GM21619 (cell line): ENCODE measurements around the gene NADK.
A peak's percentile ranks its signal among the peaks of the same experiment; 100 is the strongest.
"Not testable (repeated sequence)": the region's sequence is repeated elsewhere in the genome, so short reads cannot be mapped to it uniquely, and the experiment has no call there.

Experiments used
- ATAC-seq: cut with Tn5 transposase; IDR thresholded peaks from one replicate; pipeline ENCODE4 v1.9.1; 2021; ENCODE audit not compliant: unreplicated experiment

Gene NADK

GRCh38 chr1:1749941-1750340 lies 28.3 kb downstream of the NADK start:
- ATAC-seq: not testable (repeated sequence)

DNA sequence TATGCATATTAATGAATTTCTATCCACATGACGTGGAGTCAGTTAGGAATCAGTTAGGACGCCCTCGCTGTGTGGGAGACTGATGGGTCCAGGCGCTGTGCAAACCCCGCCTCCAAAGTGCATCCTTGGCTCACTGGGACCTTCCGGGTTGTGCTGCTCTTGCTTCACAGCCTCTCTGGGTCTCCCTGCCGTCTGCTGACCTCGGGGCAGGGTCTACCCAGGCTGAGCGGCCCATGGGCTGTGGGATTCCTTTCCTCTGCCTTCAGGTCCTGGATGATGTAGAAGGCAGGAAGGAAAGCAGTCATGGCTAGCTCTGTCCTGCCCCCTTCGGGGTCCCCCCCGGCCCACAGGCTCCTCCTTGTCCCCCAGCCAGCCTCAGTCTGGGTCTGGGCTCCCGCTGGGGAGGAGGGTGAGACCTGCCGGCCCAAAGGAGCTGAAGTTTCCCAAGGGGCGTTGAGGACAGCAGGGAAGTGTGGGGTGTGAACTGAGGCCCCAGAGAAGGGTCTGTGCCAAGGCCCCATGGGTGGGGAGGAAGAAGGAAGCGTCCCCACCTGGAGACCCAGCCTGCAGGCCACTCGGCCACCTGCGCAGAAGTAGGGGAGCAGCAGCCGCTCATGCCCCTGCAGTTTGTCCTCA lies 29.5 kb downstream of the NADK start:
- ATAC-seq: no peak

DNA sequence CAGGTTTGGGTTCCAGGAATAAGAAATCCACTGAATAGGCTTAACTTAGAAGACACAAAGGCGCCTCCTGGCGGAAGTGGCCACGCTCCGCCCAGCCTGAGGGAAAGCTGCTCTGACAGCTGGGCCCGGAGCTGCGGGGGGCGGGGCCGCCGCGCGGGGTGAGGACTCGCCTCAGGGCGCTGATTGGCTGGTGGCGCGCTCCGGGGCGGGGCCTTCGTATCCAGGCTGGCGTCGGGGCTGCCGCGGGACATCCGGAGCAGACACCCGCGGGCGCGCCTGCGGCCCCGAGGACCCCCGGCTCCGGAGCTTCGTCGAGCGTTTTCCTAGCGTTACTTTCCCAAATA lies 31.7 kb downstream of the NADK start:
- peak; percentile 78 for ATAC-seq

DNA sequence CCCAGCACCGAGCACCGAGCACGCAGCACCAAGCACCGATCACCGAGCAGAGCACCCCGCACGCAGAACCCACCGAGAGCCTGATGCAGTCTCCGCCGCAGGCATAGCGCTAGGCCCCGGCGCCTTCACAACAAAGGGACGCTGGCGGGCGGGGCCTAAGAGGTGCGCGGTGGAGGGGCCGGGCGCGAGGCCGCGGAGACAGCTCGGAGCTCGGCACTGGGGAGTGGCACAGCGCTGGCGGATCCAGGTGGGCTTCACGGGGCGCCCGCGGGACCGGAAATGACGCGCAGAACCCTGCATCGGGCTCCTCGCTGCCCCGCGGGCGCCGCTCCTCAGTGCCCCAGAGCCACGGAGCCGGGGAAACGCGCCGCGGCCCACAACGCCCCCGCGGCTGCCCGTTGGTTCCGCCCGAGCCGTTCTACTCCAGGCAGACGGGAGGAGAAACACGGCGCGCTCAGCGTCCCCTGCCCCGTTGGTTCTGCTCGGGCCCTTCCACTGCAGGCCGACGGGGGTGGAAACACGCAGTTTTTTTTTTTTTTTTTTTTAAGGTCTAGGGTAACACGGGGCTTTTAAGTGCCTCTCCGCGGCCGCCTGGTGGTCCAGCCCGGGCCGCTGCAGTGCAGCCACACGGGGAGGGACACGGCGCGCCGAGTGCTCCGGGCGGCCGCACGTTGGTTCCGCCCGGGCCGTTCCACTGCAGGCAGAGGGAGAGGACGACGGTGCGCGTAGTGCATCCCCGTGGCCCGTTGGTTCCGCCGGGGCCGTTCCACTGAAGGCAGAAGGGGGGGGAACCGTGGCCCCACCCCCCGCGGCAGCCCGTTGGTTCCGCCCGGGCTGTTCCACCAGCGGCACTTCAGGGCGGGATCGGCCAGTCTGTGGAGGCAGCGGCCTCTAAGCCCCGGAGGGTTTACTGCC lies 32.4 kb downstream of the NADK start:
- peak; percentile 61 for ATAC-seq

- not testable (repeated sequence) for ATAC-seq
Observed at GRCh38 chr1:1742529-1742928, 35.7 kb downstream of the NADK start.

GRCh38 chr1:1741013-1741412 lies 37.3 kb downstream of the NADK start:
- not testable (repeated sequence) for ATAC-seq

- not testable (repeated sequence) for ATAC-seq
Observed at GRCh38 chr1:1738799-1739337, 39.4 kb downstream of the NADK start.

GRCh38 chr1:1737675-1738590 lies 40.3 kb downstream of the NADK start:
- ATAC-seq: not testable (repeated sequence)

DNA sequence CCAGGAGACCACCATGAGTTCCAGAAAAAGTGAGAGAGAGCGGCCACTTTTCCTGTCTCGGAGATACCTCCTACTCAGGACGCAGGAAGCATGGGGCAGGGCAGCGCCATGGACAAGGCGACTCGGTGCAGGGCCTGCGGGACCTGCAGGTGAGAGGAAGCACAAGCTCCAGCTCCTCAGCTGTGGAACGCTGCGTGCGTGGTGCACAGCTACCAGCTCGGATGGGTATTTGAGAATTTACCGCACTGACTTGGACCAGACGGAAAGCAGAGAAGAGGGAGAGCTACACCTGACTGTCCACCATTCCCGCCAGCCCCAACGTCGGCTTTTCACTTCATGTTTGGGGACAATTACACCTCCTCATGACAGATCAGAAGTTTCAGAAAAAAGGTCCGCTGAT lies 45.9 kb downstream of the NADK start:
- no peak for ATAC-seq

- ATAC-seq: no peak
Observed at GRCh38 chr1:1730870-1731269, 47.4 kb downstream of the NADK start.

DNA sequence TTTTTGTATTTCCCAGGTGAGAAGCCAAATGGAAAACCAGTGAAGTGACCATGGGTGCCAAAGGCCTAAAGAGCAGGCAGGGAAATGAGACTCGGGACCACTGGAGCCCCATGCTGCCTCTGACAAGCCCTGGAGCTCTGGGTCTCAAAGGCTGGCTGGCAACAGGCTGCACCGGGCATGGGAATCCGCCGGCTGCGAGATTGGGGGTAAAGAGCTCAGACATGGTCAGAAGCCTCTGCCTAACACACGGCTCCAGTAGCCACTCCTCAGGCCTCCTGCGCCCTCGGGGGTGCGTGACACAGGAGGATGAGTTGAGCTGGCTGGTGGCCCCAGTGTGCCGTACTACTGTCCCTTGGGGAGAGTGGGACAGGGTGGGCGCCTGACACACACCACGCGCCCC lies 48.0 kb downstream of the NADK start:
- not testable (repeated sequence) for ATAC-seq

GRCh38 chr1:1729116-1729816 lies 49.0 kb downstream of the NADK start:
- not testable (repeated sequence) for ATAC-seq

DNA sequence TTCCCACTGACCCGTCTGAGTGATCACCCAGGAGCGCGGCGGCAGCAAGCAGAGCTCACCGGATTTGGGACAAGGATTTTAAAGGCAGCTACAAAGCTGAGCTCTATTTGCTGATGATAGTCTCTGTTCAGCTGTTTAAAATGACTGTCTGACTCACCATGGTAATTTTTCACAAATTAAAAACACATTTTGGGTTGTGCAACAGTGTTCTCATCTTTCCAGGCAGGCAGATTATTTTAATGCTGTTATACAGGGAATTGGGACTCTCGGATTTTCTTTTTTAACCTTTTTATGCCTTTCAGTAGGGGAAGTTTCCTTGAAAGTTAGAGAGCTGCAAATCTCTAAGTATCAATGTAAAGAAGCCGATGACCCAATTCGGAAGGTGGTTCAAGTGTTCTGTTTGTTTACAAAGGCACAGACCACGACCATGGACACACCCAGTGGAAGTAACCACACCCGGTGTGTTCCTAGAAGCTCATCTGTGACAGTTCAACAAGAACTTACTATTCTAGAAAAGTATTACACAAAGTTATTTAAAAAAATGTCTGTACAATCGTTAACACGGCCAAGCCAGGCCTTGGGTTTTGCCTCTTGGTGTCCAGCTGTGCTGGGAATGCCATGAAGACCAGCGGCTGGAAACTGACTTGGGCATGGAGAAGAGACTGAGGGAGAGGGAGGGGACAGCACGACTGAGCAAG lies 49.8 kb downstream of the NADK start:
- not testable (repeated sequence) for ATAC-seq

- not testable (repeated sequence) for ATAC-seq
Observed at GRCh38 chr1:1727131-1727651, 51.1 kb downstream of the NADK start.

DNA sequence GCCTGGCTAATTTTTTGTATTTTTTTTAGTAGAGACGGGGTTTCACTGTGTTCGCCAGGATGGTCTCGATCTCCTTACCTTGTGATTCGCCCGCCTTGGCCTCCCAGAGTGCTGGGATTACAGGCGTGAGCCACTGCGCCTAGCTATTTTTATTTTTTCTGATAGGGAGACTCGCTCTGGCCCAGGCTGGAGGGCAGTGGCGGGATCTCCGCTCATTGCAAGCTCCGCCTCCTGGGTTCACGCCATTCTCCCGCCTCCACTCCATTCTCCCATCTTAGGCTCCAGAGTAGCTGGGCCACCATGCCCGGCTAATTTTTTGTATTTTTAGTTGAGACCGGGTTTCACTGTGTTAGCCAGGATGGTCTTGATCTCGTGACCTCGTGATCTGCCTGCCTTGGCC lies 52.2 kb downstream of the NADK start:
- not testable (repeated sequence) for ATAC-seq

GRCh38 chr1:1724035-1724864 lies 54.0 kb downstream of the NADK start, which contains the start of gene CDK11A:
TSS of gene CDK11A (minus strand) at chr1:1724357. CDS start at chr1:1722818, 1,539 bp downstream.
- ATAC-seq: peak; percentile 94

DNA sequence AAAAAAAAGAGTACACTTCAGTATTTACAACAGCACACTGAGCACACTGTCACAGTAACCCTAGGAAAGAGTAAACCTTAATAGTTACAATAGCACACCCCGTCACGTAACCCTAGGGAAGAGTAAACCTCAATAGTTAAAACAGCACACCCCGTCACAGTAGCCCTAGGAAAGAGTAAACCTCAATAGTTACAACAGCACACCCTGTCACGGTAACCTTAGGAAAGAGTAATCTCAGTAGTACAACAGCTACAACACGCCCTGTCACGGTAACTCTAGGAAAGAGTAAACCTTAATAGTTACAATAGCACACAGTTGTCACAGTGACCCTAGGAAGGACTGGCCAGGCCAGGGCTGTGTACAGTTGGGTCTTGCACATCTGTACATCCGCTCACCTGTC lies 57.1 kb downstream of the NADK start:
- no peak for ATAC-seq

DNA sequence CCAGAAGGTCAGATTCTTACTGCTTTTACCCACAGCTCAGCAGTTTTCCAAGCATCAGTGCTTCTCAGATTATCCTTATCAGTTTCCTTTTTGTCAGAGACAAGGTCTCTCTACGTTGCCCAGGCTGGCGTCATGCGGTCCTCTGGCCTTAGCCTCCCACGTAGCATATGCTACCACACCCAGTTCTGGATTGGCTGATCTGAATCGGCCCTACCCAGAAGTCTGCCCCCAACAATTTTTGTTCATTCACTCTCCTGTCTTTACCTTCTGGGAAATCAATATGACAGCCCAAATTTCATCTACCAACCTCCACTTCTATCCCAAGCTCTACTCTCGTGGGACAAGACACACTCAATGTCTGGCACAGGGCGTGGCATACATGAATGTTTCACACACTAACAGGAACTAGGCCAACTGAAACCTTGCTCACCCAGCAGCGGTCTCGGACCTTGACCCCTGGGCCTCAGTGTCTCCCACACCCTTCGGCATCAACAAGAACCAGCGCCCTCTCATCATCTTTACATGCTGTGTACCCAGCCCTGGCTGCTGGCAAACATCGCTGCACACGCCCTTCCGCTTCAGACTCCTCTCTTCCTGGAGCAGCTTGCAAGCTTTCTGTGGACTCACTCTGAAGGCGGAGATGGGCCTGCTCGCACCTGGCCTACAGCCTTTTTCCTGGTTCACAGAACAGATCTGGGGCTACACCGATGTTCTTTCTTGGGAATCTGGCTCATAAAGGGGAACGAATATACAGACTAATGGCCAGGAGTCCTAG lies 63.0 kb downstream of the NADK start:
- not testable (repeated sequence) for ATAC-seq
